Spleen (tissue), 11 donors: Measurements from ENCODE around the gene SFXN5. TPM values are rescaled to one million over a fixed set of nuclear protein-coding genes. Genes with fewer than 3 reads are reported as not detected.

ENCODE experiments used
- DNase-seq: peaks from one replicate; pipeline ENCODE4 v3.0.0-alpha.2; 2020
- H3K27ac ChIP-seq, 8 donors: fragments of 200-600 bp; sonication (generic) in 7 of 8; 1 replicate in 4 of 8; 2 replicates in 4 of 8; pipeline versions ENCODE4 v1.5.0 to v1.8.0; 2016 to 2021; ENCODE audit warnings: inconsistent platforms in 4 of 8, mild to moderate bottlenecking in 4 of 8, moderate library complexity in 1 of 8
- H3K27me3 ChIP-seq, 7 donors: fragments of 200-600 bp; sonication (generic) in 6 of 7; replicated peaks in 1 of 7; 1 replicate in 4 of 7; 2 replicates in 3 of 7; pipeline versions ENCODE4 v1.5.0 to v1.8.0; 2016 to 2021; ENCODE audit warnings: inconsistent platforms in 3 of 7, mild to moderate bottlenecking in 1 of 7
- H3K36me3 ChIP-seq, 6 donors: fragments of 200-600 bp; sonication (generic) in 5 of 6; 1 replicate in 4 of 6; 2 replicates in 2 of 6; pipeline versions ENCODE4 v1.5.0 to v1.8.0; 2016 to 2021; ENCODE audit warnings: inconsistent platforms in 2 of 6
- H3K4me1 ChIP-seq, 6 donors: fragments of 200-600 bp; sonication (generic) in 5 of 6; 1 replicate in 3 of 6; 2 replicates in 3 of 6; pipeline versions ENCODE4 v1.5.0 to v1.8.0; 2016 to 2021; ENCODE audit warnings: inconsistent platforms in 3 of 6
- H3K4me3 ChIP-seq, 8 donors: fragments of 200-600 bp; sonication (generic) in 7 of 8; 1 replicate in 4 of 8; 2 replicates in 4 of 8; pipeline versions ENCODE4 v1.5.0 to v1.8.0; 2016 to 2021; ENCODE audit warnings: inconsistent platforms in 4 of 8, mild to moderate bottlenecking in 4 of 8, moderate library complexity in 2 of 8
- H3K9me3 ChIP-seq, 8 donors: fragments of 200-600 bp; sonication (generic) in 7 of 8; 1 replicate in 4 of 8; 2 replicates in 4 of 8; pipeline versions ENCODE4 v1.5.0 to v1.8.0; 2016 to 2021; ENCODE audit warnings: inconsistent platforms in 4 of 8
- CTCF ChIP-seq, 11 experiments: fragments of 200-600 bp in 7 of 11; fragments of 450-650 bp in 4 of 11; sonication (generic) in 4 of 11; IDR thresholded peaks in 8 of 11; conservative IDR thresholded peaks in 3 of 11; 1 replicate in 7 of 11; 2 replicates in 4 of 11; pipeline versions ENCODE4 v1.4.0 to v1.8.0; 2016 to 2021; ENCODE audit warnings: antibody characterized with exemption in 11 of 11, inconsistent platforms in 4 of 11, mild to moderate bottlenecking in 1 of 11
- POLR2A ChIP-seq, 3 donors: fragments of 450-650 bp; IDR thresholded peaks; one replicate each; pipeline ENCODE4 v1.5.1; 2017; ENCODE audit warnings: antibody characterized with exemption in 3 of 3, mild to moderate bottlenecking in 1 of 3
- POLR2AphosphoS5 ChIP-seq, 3 donors: sonication (generic); formaldehyde crosslinking; IDR thresholded peaks; one replicate each; pipeline ENCODE4 v1.5.1; 2017; ENCODE audit warnings: antibody characterized with exemption in 3 of 3
- WGBS, 5 donors: extraction: QIAGEN DNeasy Blood & Tissue Kit in 3 of 5; methylation state at CpG; one replicate each; pipeline versions ENCODE4 v1.1.5 to v1.1.7; 2013 to 2018; 5-methylcytosine and 5-hydroxymethylcytosine counted together
- intact Hi-C: fragments of 100-400 bp; cut with DNase I; formaldehyde crosslinking; loops from one replicate; pipeline ENCODE4 v1.15.0; 2023; ENCODE audit warnings: low total_unique reads
- polyA plus RNA-seq, 3 donors: library from polyadenylated mRNA; stranded (reverse); fragments of 200-250 nt; gene quantifications; one replicate each; pipeline ENCODE4 v1.2.1, GENCODE V29; 2013
- total RNA-seq, 7 donors: library from RNA; depleted of rRNA in 3 of 7; stranded (reverse); fragments of >200 nt in 3 of 7; fragmentation: NEBNext Ultra II Directional in 4 of 7; extraction: Animal tissue kit (Norgen Biotek cat#: 25700) in 4 of 7; gene quantifications; one replicate each; pipeline versions ENCODE4 v1.1.0 to v1.2.1, GENCODE V29; 2016 to 2021
- donor health status: healthy with polysubstance abuse.
- donor health status: DM: no; HTN: no; CAD: no; lungs with moderate emphysema.
- donor health status: DM: no; HTN: no; CAD: no.
- donor health status: Bipolar disorder and iron deficiency.
- donor health status: healthy.
- donor health status: DM: no; HTN: no; CAD: no.
- donor health status: DM: yes; HTN: yes; CAD: no.

Gene SFXN5
- total and polyA plus RNA-seq, 10 donors = 2.6 to 41.4 (median 22.9) TPM

- WGBS, 5 donors = 93 to 94% (median 93%) methylated on average over 12 of the region's 12 CpGs
- DNase-seq = no peak
- Histone ChIP-seq H3K9me3 (no peaks in the 10 kb centered on the region), H3K36me3 (peaks cover 0 to 60% (median 5%) of the 10 kb centered on the region in 6 donors), H3K27me3 (no peaks in the 10 kb centered on the region), H3K4me3 (no peak overlapping the region), H3K4me1 (no peaks in the 10 kb centered on the region), H3K27ac (no peak overlapping the region)
- intact Hi-C loops = no loop called here
- TF ChIP-seq POLR2AphosphoS5 (IDR thresholded peaks at IDR 0.05) = no peak
- no peak for TF ChIP-seq CTCF (IDR thresholded peaks at IDR 0.05 in 8 of 11, conservative IDR thresholded peaks at IDR 0.05 in 3 of 11)
- no peak for TF ChIP-seq POLR2A (IDR thresholded peaks at IDR 0.05)
These were observed 50.7 kb downstream of the SFXN5 start for GRCh38 chr2:73020657-73021370.

- peaks cover 0 to 58% (median 5%) of the 10 kb centered on the region in 6 donors for H3K36me3 ChIP-seq
- no peaks in the 10 kb centered on the region for H3K4me1 ChIP-seq
- H3K9me3 ChIP-seq = no peaks in the 10 kb centered on the region
- H3K27me3 ChIP-seq = no peaks in the 10 kb centered on the region
- TF ChIP-seq CTCF (IDR thresholded peaks at IDR 0.05 in 8 of 11, conservative IDR thresholded peaks at IDR 0.05 in 3 of 11) (no peak), POLR2AphosphoS5 (IDR thresholded peaks at IDR 0.05) (no peak), POLR2A (IDR thresholded peaks at IDR 0.05) (no peak)
- WGBS, 5 donors = 75 to 90% (median 87%) methylated on average over 8 of the region's 8 CpGs
- intact Hi-C loops = no loop called here
- H3K4me3 ChIP-seq = no peak overlapping the region
- no peak for DNase-seq
- no peak overlapping the region for H3K27ac ChIP-seq
These were observed 51.2 kb downstream of the SFXN5 start for GRCh38 chr2:73020306-73020656.

GRCh38 chr2:73018188-73018825 is 53.2 kb downstream of the SFXN5 start:
- Histone ChIP-seq H3K36me3 (peaks cover 0 to 58% (median 5%) of the 10 kb centered on the region in 6 donors), H3K9me3 (no peaks in the 10 kb centered on the region), H3K4me1 (no peaks in the 10 kb centered on the region), H3K4me3 (no peak overlapping the region), H3K27ac (no peak overlapping the region), H3K27me3 (no peaks in the 10 kb centered on the region)
- no peak for DNase-seq
- no peak for TF ChIP-seq POLR2A (IDR thresholded peaks at IDR 0.05)
- TF ChIP-seq CTCF (IDR thresholded peaks at IDR 0.05 in 8 of 11, conservative IDR thresholded peaks at IDR 0.05 in 3 of 11) = no peak
- no peak for TF ChIP-seq POLR2AphosphoS5 (IDR thresholded peaks at IDR 0.05)
- intact Hi-C loops = no loop called here
- 82 to 93% (median 87%) methylated on average over 2 of the region's 2 CpGs for whole genome bisulfite sequencing, 5 donors

- intact Hi-C loops = no loop called here
These were observed 57.6 kb downstream of the SFXN5 start for GRCh38 chr2:73013936-73014335.

More at GRCh38 chr2:73013936-73014335, 57.6 kb downstream of the SFXN5 start:
- TF ChIP-seq POLR2AphosphoS5 (IDR thresholded peaks at IDR 0.05) (no peak), POLR2A (IDR thresholded peaks at IDR 0.05) (no peak)
- peaks cover 0 to 33% (median 4%) of the 10 kb centered on the region in 6 donors for H3K36me3 ChIP-seq
- H3K4me1 ChIP-seq = no peaks in the 10 kb centered on the region
- H3K9me3 ChIP-seq = peaks cover 0 to 8% (median 4%) of the 10 kb centered on the region in 8 donors
- no peak for DNase-seq
- 81 to 94% (median 90%) methylated on average over 3 of the region's 3 CpGs for WGBS, 5 donors
- H3K27me3 ChIP-seq = no peaks in the 10 kb centered on the region
- H3K27ac ChIP-seq = no peak overlapping the region
- H3K4me3 ChIP-seq = no peak overlapping the region
